GM18858 (cell line): ENCODE measurements around the gene PAK5.
"Not testable (repeated sequence)": the region's sequence is repeated elsewhere in the genome, so short reads cannot be mapped to it uniquely, and the experiment has no call there.

Experiments used
- ATAC-seq: cut with Tn5 transposase; IDR thresholded peaks from one replicate; pipeline ENCODE4 v1.9.1; 2021; ENCODE audit not compliant: unreplicated experiment

Gene PAK5

DNA sequence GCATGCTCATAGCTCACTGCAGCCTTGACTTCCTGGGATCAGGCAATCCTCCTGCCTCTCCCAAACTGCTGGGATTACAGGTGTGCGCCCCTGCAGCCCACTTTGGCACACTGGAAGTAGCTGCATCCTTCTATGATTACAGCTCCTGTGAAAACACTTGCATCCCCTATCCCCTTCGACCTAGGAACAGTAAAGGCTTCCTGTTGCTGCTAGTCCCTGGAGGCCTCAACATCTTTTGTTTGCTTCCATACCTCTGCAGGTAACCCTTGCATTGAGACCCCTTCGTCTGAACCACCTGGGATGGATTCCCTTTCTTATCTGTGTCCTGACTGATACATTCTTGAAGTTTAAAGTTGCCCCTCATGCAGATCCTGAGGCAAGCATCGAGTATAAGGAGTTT lies 152.4 kb downstream of the PAK5 start:
- ATAC-seq: no peak

DNA sequence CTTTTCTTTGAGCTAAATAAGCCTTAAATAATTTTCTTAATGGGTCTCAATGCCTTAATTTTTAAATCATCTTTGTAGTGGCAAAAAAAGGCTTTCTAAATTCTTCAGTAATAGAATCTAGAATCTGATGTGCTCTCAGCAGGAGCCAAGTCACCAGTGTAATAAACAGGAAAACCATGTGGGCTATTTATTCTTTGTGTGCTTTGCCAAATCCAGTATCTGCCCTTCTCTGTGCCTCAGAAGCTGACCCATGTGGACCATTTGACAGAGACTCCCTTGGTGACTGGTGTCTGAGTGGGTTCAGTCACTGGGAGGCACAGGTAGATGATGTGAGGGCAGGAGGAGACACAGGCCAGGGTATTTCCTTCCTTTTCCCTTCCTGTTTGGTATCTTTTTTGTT lies 152.9 kb downstream of the PAK5 start:
- ATAC-seq: no peak

DNA sequence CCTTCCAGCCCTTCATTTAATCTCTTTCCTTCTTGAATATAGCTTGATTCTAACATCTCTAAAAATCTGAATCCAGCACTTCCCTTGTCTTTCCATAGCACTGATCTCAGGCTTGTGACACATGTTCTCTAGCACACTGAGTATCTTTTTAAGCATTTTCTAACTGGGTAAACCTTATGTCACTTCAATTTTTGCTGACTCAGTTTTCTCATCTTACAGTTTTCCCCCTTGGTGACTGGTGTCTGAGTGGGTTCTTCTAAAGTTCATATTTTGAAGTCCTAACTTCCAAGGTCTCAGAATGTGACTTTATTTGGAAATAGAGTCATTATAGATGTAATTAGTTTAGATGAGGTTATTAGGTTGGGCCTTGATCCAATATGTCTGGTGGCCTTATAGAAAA lies 153.9 kb downstream of the PAK5 start:
- no peak for ATAC-seq

DNA sequence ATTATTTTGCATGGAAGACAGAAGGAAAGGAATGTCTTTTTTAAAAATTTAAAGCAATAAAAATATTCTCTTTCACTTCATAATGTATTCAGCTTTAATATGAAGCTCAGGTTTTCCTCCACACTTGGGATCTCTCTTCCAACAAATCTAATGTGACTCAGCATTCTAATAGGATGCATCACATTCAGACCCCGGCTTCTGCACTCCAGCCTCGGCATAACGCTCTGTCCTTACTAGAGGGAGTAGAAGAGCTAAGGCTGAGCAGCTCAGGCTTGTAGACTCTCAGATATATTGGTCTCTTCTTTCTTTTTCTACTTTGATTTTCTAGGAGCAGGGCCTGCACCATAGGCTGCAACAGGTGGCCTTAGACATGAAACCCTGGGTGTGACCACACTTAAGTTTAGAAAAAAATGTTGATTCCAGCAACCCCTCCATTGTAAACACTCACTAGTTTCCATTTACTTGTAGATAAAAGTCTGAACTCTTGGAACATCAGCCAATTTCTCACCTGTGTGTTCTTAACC lies 161.7 kb downstream of the PAK5 start:
- ATAC-seq: no peak

DNA sequence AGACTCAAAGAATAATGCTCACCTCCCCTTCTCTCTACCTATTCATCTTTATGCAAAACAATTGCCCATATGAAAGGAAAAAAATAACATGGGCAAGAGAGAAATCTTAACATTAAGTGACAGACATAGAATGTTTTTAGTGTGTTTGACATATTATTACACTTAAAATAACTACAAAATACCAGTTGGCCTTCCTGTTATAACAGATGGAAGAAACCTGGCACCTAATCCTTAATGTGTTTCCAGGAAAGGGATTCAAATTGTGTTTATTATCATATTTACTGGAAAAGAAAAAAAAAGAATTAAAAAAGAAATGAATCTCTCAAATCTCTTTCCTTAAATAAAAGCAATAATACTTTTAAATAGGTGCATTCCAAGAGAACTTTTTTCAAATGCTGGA lies 165.9 kb downstream of the PAK5 start:
- ATAC-seq: no peak

DNA sequence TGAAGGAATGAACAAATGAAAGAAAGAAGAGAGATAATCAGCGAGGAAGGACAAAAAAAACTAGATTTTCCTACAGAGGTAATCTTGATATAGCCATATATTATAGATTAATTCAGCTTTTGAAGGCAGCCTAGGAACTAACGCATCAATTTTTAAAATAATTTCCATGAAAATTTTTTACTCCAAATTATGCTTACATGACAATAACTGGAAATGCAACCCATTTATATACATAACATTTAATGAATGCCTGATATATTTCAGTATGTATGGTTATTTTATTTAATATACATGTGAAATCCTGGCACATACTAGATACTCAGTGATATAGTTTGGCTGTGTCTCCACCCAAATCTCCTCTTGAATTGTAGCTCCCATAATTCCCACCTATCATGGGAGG lies 166.8 kb downstream of the PAK5 start:
- no peak for ATAC-seq

DNA sequence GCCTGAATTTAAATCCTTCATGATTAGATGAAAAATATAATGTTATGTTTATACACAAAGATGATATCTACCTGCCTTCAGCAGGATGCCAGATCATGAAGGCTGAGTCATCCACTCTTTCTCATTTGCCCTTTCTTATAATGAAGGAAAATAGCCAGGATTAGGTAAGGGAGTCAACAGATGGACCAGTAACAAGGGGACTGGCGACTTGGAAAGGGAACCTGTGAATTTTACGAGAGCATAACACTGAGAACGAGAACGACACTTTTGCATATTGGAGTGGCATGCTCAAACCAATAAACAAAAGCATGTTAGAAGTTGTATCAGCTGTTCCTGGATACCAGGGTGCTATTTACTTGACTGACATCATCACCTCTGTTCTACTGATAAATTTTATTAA lies 170.5 kb downstream of the PAK5 start:
- no peak for ATAC-seq

DNA sequence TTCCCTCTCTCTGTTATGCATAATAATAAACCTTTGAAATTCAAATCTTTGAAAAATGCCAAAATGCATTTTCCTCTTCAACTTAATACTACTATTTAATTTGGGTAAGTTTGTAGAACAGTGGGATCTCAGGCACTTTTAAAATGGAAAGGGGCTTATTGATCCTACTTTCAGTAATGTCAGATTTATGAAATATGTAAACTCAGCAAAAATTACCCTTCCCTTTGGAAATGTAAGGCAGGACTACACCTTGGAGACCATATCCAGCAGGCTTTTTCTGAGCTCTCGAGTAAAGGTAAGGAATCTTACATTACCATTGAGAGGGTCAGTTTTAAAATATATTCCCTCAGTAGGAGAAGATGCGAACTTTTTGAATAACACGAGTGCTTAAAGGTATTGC lies 175.5 kb downstream of the PAK5 start:
- no peak for ATAC-seq

DNA sequence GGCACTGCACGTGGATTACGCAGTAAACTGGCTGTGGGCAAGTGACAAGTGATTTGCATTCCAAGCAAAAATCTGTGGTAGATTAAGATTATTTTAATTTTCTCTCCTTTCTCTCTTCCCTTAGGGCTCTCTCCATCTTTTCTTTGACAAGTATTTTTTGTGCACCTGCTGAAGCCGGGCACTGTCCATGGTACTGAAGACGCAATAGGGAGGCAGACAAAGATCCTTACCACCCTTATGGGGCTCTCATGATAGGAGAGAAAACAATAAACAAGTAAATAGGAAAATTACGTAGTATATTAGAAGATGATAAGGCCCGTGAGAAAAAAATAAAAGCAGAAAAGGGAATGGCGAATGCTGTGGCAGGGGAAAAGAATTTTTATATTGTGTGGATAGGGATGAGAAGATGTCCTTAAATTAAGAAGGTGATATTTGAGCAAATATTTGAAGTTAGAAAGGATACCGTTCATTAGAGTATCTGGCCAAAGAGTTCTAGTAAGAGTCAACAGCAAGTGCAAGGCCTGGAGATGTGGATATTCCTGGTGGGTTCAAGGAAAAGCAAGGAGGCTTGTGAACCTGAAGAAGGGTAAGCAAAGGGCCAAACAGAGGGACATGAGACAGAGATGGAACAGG lies 178.5 kb downstream of the PAK5 start:
- no peak for ATAC-seq

DNA sequence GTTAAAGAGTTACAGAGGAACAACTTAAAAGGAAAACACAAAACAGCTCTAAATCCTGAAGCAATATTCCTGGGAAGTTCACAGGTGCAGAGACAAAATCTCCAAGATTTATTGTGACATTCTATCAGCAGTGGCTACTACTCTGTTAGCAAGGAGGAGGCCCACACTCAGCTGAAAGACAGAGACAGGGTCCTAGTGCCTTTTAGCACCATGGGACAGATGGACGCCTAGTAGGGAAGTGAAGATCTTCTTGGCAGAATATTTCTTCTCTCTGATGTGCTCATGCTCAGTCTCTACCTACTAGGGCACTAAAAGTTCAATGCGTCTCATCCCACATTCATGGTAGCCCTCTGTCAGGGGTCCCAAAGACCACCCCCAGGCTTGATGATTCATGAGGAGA lies 191.1 kb downstream of the PAK5 start:
- no peak for ATAC-seq

DNA sequence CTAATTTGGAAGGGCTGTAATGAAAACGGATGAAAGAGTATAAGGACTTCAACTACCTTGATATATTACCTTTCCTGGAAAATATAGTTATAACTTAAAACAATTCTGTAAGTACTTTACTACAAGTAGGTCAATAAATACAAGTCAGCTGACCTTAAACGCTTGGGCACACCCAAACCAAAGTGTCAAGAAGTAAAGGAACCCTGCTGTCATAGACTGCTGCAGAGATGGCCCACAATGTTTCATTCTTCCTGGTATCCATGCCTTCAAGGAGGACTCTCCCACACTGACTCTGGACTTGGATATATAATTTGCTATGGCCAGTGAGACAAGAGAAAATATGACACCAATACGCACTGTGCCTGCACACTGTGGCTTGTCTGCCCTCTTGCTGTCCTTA lies 192.5 kb downstream of the PAK5 start:
- no peak for ATAC-seq

DNA sequence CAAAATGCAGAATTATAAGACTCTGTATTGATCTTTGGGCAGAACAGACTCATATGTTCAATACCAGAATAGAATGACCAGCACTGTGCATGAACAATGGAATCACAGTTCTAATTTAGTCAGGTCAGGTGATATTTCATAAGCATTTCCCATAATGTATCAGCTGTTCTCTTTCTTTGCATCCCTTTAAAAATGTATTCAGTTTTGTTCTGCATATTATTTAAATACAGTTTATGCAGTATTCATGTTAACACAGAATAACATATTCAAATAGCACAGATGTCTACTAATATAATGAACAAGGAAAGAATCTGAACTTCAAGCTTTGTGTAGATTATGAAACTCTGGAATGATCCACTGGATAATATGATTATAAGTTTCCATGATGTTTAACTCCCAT lies 196.0 kb downstream of the PAK5 start:
- no peak for ATAC-seq

DNA sequence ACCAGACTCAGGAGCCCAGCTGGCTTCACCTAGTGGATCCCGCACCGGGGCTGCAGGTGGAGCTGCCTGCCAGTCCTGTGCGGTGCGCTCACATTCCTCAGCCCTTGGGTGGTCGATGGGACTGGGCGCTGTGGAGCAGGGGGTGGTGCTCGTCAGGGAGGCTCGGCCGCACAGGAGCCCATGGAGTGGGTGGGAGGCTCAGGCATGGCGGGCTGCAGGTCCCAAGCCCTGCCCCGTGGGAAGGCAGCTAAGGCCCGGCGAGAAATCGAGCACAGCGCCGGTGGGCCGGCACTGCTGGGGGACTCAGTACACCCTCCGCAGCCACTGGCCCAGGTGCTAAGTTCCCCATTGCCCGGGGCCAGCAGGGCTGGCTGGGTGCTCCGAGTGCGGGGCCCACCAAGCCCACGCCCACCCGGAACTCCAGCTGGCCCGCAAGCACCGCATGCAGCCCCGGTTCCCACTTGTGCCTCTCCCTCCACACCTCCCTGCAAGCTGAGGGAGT lies 197.3 kb downstream of the PAK5 start:
- not testable (repeated sequence) for ATAC-seq

DNA sequence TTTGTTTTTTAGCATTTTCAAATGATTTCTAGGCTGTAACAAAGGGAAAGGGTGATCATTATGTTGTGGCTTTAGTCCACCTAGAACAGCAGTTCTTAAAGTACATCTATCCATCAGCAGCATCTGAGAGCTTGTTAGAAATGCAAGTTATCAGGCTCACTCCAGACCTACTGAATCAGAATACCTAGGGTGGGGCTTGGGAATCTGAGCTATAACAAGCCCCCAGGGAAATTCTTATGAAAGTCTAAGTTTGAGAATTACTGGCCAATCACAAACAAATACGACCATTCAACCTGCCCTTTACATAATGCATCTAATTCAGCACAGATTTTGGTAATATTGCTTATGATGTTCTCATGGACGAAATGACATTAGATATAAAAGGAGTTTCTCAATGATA lies 201.0 kb downstream of the PAK5 start:
- ATAC-seq: no peak

DNA sequence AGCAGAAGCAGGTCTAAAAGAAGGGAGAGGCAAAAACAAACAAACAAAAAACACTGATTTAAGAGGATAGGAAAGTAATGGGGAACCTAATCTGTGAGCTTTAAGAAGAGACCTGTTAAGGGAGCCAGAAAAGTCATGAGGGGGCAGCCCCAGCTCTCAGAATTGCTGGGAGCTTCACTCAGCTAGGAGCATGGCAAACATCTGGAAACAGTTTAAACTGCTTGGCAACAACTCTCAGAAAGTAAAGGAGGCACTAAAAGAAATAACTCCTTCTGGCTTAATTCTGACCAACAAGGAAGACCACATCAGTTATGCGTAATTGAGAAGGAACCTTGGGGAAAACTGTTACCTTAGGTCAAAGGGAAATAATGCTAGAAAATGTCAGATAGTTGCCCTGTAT lies 203.1 kb downstream of the PAK5 start:
- ATAC-seq: no peak

DNA sequence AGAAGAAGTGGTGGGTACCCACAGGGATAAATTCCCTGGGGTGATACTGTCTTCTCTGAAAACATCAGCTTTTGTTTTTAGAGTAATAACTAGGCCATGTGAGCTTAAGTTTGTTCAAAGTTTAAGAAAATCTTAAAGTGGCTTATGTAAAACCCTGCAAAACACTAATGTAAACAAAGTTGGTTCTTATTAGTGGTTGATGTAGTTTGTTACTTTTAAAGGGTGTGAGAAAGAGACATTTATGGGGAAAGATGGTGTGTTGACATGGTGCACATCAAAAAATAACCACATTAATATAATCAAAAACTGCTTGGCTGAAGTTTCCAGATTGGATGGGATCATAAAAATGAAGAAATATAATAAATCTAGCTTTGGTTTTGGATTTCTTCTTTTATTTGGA lies 204.5 kb downstream of the PAK5 start:
- ATAC-seq: no peak

DNA sequence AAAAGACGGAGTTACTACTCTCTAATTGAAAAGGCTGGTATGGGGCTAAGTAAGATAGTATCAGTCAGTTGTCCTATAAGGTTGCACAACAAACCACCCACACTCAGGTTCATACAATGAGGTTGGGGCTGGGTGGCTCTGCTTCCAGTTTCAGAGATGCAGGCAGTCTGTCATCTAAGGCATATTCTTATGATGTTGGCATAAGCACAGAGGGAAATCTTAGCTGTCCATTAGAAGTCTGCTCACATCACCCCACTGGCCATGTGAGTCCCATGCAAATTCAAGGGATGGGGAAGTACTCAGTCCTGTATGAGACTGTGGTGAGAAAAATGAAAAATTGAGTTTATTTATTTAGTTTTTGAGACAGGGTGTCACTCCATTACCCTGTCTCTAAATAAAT lies 205.9 kb downstream of the PAK5 start:
- ATAC-seq: no peak

DNA sequence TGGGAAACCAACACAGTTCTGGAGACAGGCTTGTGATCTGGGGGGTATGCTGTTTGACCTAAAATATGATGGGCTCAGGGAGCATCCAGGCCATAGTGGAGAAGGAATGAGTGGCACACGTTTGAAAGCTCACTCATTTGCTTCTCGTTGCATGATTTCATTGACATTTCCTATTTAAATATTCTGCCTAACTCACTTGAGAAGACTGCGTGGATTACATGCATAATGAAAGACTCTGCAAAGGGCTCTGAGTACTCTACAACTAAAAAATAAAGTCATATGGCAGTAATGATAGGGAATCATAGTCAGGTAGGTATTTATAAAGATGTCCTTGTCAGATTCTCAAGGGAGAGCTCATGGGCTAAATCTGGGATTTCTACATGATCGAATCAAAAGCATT lies 206.6 kb downstream of the PAK5 start:
- no peak for ATAC-seq

DNA sequence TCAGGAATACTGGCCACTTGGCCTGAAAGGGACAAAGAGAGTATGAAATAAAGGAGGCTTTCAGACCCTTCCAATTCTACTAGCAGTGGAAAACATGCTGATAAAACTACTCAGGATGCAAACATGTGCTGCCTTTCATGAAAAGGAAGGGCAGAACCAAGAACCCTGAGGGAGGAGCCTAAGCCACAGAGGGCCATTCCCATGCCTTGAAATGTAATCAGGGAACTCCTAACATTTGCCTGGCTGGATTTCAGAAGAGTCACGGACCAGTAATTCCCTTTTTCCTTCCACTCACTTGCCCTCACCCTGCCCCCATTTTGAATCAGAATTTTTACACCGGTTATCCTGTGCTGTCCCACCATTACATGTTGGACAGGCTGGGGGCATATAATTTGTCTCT lies 208.3 kb downstream of the PAK5 start:
- no peak for ATAC-seq

DNA sequence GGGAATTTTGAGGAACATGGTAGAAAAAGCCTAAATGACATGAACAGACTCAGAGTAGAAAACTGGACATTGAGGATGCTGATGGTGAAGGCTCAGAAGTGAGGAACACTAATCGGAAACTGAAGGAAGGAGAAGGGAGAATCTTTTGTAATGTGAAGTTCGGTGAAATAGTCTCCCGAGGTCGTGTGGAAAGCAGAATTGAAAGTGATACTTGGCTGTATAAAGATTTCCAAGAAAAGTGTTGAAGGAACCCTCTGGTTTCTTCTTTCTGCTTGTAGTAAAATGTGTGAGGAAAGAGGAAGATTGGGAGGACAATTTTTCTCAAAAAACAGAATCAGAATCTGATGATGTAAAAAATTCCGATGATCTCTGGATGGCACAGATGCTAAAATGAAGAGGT lies 209.0 kb downstream of the PAK5 start:
- ATAC-seq: no peak

DNA sequence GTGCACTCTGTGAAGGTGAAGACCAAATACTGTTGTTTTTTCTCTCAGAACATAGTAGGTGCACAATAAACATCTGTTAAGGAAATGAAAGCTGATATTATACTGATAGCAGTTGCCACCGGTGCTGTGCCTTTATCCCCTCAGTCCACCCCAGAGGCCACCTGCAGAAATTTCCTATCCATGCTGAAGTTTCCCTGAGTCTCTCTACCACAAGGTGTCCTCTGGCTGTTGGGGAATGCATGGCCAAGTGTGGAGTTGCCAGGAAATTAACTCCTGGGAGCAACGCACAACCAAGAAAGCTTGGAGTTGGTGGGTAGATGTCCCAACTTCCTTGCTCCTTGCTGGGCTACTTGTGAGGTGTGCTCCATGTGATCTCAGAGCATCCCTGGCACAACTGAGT lies 210.3 kb downstream of the PAK5 start:
- no peak for ATAC-seq

DNA sequence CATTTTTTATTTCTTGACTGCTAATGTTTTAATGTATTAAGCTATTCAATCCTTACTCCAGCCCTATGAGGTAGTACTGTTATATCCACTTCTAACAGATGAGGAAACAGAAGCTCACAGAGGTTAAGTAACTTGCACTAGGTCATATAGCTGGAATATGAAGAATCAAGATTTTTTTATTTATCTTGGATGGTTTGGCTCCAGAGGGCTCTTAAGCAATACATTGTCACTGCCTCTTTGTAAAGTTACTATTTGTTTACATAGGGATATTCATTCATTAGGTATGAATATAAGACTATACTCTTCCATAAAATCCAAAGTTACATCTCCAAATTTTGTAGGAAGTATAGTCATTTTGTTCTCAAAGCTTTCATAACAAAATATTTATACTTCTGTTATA lies 210.7 kb downstream of the PAK5 start:
- no peak for ATAC-seq

DNA sequence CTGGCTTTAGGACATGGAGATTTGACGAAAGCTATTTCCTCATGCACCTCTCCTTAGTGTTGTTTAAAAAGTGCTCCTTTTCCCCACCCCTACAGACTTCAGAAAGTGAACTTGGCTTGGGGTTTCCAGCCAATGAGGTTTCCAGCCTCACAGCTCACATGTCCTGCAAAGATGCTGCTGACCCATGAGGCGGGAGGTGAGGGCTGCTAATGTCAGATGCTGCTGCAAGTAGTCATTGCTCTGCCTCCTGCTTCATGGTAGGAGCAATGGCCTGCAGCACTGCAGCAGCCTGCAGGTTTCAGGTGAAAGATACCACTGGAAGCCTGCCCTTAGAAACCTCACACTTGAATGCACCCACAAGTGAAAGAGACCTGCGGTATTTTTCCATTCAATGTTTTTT lies 211.7 kb downstream of the PAK5 start:
- no peak for ATAC-seq
